LNCaP clone FGC (cell line): ENCODE results near the gene RPL31.

ENCODE experiments used
- DNase-seq: peaks from one replicate; pipeline ENCODE4 v3.0.0-alpha.2; 2011; ENCODE audit warnings: low read depth
- H3K4me3 ChIP-seq: 2 replicates; pipeline ENCODE4 v1.5.1; 2011; ENCODE audit warnings: mild to moderate bottlenecking, low read depth, low read length, control low read depth
- CTCF ChIP-seq: IDR thresholded peaks from 2 replicates; pipeline ENCODE4 v1.5.1; 2012; ENCODE audit warnings: mild to moderate bottlenecking; ENCODE audit not compliant: control insufficient read depth, insufficient read depth; ENCODE audit errors: extremely low read depth

Gene RPL31

GRCh38 chr2:100986157-100986556, 15.9 kb upstream of the RPL31 start:
- DNase-seq, result no peak
- no peak for TF ChIP-seq CTCF

GRCh38 chr2:100987536-100987935, 14.6 kb upstream of the RPL31 start:
- DNase-seq, result no peak
- H3K4me3 ChIP-seq, result no peak overlapping the region
- TF ChIP-seq CTCF, result no peak

More at GRCh38 chr2:100986157-100986556, 15.9 kb upstream of the RPL31 start:
- H3K4me3 ChIP-seq, result no peak overlapping the region

- DNase-seq, result no peak
- H3K4me3 ChIP-seq, result no peak overlapping the region
- TF ChIP-seq CTCF, result no peak
Observed at GRCh38 chr2:100987974-100988373, 14.1 kb upstream of the RPL31 start.

- H3K4me3 ChIP-seq, result no peak overlapping the region
- no peak for TF ChIP-seq CTCF
- DNase-seq, result no peak
Observed at GRCh38 chr2:100988630-100989417, 13.3 kb upstream of the RPL31 start.

GRCh38 chr2:100989666-100990065, 12.4 kb upstream of the RPL31 start:
- no peak for TF ChIP-seq CTCF
- H3K4me3 ChIP-seq, result no peak overlapping the region
- DNase-seq, result no peak

GRCh38 chr2:100990166-100990565, 11.9 kb upstream of the RPL31 start:
- no peak overlapping the region for H3K4me3 ChIP-seq
- DNase-seq, result no peak
- TF ChIP-seq CTCF, result no peak
